Measurements from ENCODE around the gene ATXN7L1. TPM values are rescaled to one million over a fixed set of nuclear protein-coding genes. Genes with fewer than 3 reads are reported as not detected.

The ATXN7L1 gene
- total and polyA plus RNA-seq, 2 of the 8 experiments (the other 6 are each of a cell fraction or from before 2014, with no cell fraction given) = 14.3 to 34.0 TPM

DNA sequence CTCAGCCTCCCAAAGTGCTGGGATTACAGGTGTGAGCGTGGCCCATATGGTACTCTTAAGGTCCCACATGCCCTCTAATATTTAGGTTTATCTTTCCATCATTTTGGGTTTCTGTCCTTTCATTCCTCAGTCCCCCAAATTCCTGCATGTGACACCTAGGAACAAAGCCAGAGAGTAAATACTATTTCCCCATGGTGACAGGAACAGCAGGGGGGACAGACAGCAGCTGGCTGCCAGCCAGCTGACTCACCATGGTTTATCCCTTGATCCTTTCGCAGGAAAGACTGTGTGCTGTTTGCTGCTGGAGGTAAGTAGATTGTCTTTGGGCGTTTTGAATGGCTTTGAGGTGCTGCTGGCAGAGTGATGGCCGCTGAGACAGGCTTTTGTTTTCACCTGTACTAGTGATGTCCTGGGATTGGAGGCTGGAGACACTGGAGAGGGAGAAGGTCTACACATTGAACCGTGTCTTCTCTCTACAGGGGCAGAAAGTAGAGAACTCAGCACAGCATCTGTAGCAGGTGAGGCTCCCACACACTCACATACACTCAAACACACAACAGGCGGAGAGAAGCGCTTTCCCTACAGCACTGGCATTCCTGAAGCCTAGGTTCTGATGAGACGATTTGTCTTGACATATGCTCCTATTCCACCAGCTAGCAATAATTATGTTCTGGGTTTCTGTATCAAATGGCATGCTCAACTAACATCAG lies 211.4 kb downstream of the ATXN7L1 start:
- no peaks in the 10 kb centered on the region for H3K27me3 ChIP-seq (replicated peaks in 1 of 4; ENCODE audit: control insufficient read depth in 3 of 4, extremely low read depth in 1 of 4, insufficient read depth in 3 of 4, low read length in 3 of 4)
- peak overlapping the region; percentile 18; the same call in 1 of the 2 replicates for H2AK5ac ChIP-seq (ENCODE audit: low read depth, low read length)
- no peak overlapping the region for H3K4me3 ChIP-seq (ENCODE audit: extremely low read depth in 1 of 4, insufficient read depth in 2 of 4, low read depth in 3 of 4, low read length in 4 of 4)
- FAIRE-seq (peak; percentile 78), DNase-seq (ENCODE audit: low read depth in 1 of 2, low spot score in 2 of 2) (no peak)
- peak overlapping the region; percentile 40; the same call in 1 of the 2 replicates for H2BK12ac ChIP-seq (ENCODE audit: low read depth, low read length)
- POLR2A ChIA-PET (ENCODE audit: partially characterized antibody) = interaction anchor here (1.4 kb wide), 1 partner anchor 14 kb away, joined by 3 read pairs; no protein-coding TSS in a partner anchor
- 0 out of 2 replicates have a peak, but pooled peaks cover 2% of the 10 kb centered on the region for H3K79me1 ChIP-seq (ENCODE audit: low read depth, low read length)
- H2BK5ac ChIP-seq (ENCODE audit: low read depth, low read length) = 0 out of 2 replicates have a peak overlapping the region, but pooled peaks have one; percentile 22
- no peak overlapping the region for H4K8ac ChIP-seq (ENCODE audit: extremely low read depth, insufficient read depth, low read length)
- H3K9me3 ChIP-seq (ENCODE audit: insufficient read depth in 2 of 2, low read depth in 1 of 2, low read length in 1 of 2) = no peaks in the 10 kb centered on the region
- H3K4ac ChIP-seq (replicated peaks; ENCODE audit: insufficient read length, low read depth, low read length) = no peak overlapping the region
- WGBS, 2 experiments (ENCODE audit: extremely low coverage in 1 of 2, insufficient coverage in 1 of 2, insufficient read length in 1 of 2, insufficient replicate concordance in 2 of 2, low coverage in 1 of 2, low lambda C conversion rate in 2 of 2, missing lambda C conversion rate in 1 of 2) = 74% methylated on average over 8 of the region's 8 CpGs; no CpG with 5 or more reads in 1 of the 2 experiments
- no peaks in the 10 kb centered on the region for H4K20me1 ChIP-seq (replicated peaks in 1 of 2; ENCODE audit: control insufficient read depth in 1 of 2, insufficient read depth in 2 of 2, low read length in 2 of 2)
- H2BK15ac ChIP-seq (ENCODE audit: low read length) = no peak overlapping the region
- no peak overlapping the region for H3K14ac ChIP-seq (ENCODE audit: insufficient read length)
- peak overlapping the region in 1 of 4 experiments; percentile 21; a peak in 1 of 7 replicates for H3K9ac ChIP-seq (replicated peaks in 1 of 4; ENCODE audit: extremely low read depth in 1 of 4, low read depth in 3 of 4, low read length in 3 of 4)
- H2BK120ac ChIP-seq (replicated peaks; ENCODE audit: low read depth, low read length) = no peak overlapping the region
- no peak overlapping the region for H3K56ac ChIP-seq (replicated peaks; ENCODE audit: insufficient read length, low read depth, low read length)
- H3K23me2 ChIP-seq (ENCODE audit: low read depth, low read length) = no peaks in the 10 kb centered on the region
- peaks cover 10 to 16% (median 13%) of the 10 kb centered on the region in 4 experiments for H3K4me1 ChIP-seq (replicated peaks in 1 of 4; ENCODE audit: control insufficient read depth in 3 of 4, insufficient read depth in 4 of 4, low read length in 3 of 4)
- no peak overlapping the region; the same call in 1 of the 2 replicates for H3K18ac ChIP-seq (ENCODE audit: extremely low read depth, low read length)
- no peak overlapping the region for H2AFZ ChIP-seq (ENCODE audit: low read length)
- H3K36me3 ChIP-seq (ENCODE audit: control insufficient read depth in 2 of 4, insufficient read depth in 4 of 4, low read length in 3 of 4) = peaks cover 0 to 4% (median 2%) of the 10 kb centered on the region in 4 experiments; a peak in 3 of 8 replicates
- H4K5ac ChIP-seq (ENCODE audit: insufficient read length, low read depth, low read length) = no peak overlapping the region
- CTCF ChIA-PET (ENCODE audit: partially characterized antibody) = interaction anchor here (0.6 to 4.3 kb wide), 6 partner anchors 7 to 239 kb away, joined by 3 to 36 read pairs (median 4); no protein-coding TSS in a partner anchor
- H3K27ac ChIP-seq (ENCODE audit: low read depth, low read length) = peak overlapping the region; percentile 29; the same call in 1 of the 2 replicates
- H3K23ac ChIP-seq (ENCODE audit: insufficient read length) = no peak overlapping the region
- no peaks in the 10 kb centered on the region for H3K79me2 ChIP-seq (ENCODE audit: control insufficient read depth in 1 of 2, insufficient read depth in 2 of 2, low read length in 2 of 2)
- no peak overlapping the region for H2BK20ac ChIP-seq (ENCODE audit: low read length)
- H4K91ac ChIP-seq (replicated peaks; ENCODE audit: insufficient read length, low read length) = no peak overlapping the region
- H3K4me2 ChIP-seq (ENCODE audit: insufficient read depth in 1 of 2, low read depth in 2 of 2, low read length in 2 of 2) = peak overlapping the region in 1 of 2 experiments; percentile 46; a peak in 3 of 4 replicates
- TF ChIP-seq TBP (IDR thresholded peaks at IDR 0.05; ENCODE audit: low read depth, low read length) (no peak), GABPA (IDR thresholded peaks at IDR 0.05; ENCODE audit: borderline replicate concordance, insufficient read depth, low read length) (no peak), GTF2F1 (IDR thresholded peaks at IDR 0.05; ENCODE audit: borderline replicate concordance, low read depth, low read length) (no peak), NRF1 (IDR thresholded peaks at IDR 0.05; ENCODE audit: low read depth, low read length) (no peak), SRF (IDR thresholded peaks at IDR 0.05; ENCODE audit: low read depth, low read length) (no peak), SIRT6 (IDR thresholded peaks at IDR 0.05; ENCODE audit: low read length) (no peak), CREB1 (IDR thresholded peaks at IDR 0.05) (no peak), KDM5A (IDR thresholded peaks at IDR 0.05; ENCODE audit: low read length) (no peak), RFX5 (IDR thresholded peaks at IDR 0.05; ENCODE audit: borderline replicate concordance, low read depth, low read length) (no peak), CBX8 (IDR thresholded peaks at IDR 0.05; ENCODE audit: borderline replicate concordance, low read depth, low read length) (no peak)
- TF ChIP-seq, protein P1, sequence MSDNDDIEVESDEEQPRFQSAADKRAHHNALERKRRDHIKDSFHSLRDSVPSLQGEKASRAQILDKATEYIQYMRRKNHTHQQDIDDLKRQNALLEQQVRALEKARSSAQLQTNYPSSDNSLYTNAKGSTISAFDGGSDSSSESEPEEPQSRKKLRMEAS (IDR thresholded peaks at IDR 0.05) = 0 out of 2 replicates have a peak, but pooled peaks have one; percentile 27
- TF ChIP-seq, protein P2, sequence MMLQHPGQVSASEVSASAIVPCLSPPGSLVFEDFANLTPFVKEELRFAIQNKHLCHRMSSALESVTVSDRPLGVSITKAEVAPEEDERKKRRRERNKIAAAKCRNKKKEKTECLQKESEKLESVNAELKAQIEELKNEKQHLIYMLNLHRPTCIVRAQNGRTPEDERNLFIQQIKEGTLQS (IDR thresholded peaks at IDR 0.05; ENCODE audit: insufficient read depth, low read depth, low read length) = no peak

Data from H1 (cell line).